GM13977 (cell line): ENCODE data around the gene ADA.
A peak's percentile ranks its signal among the peaks of the same experiment; 100 is the strongest.

Experiments used
- DNase-seq: peaks from one replicate; pipeline ENCODE4 v3.0.0; 2012; ENCODE audit warnings: low spot score
- CTCF ChIP-seq: IDR thresholded peaks from 2 replicates; pipeline ENCODE4 v1.5.1; 2012; ENCODE audit warnings: mild to moderate bottlenecking, control low read depth; ENCODE audit not compliant: insufficient read depth; ENCODE audit errors: extremely low read depth, missing control alignments
- in situ Hi-C: fragments of 300-500 bp; cut with MboI; formaldehyde crosslinking; loops from one replicate; pipeline ENCODE4 v1.12.0; 2022; ENCODE audit warnings: low sequenced_read_pairs, low pct_unique_long_range_greater_than_20kb, mixed read lengths, inconsistent platforms; ENCODE audit not compliant: unreplicated experiment

Gene ADA

GRCh38 chr20:44580581-44581268 lies 70.8 kb downstream of the ADA start:
- in situ Hi-C loops, result no loop called here
- DNase-seq, result no peak
- no peak for TF ChIP-seq CTCF

GRCh38 chr20:44579313-44580081 lies 72.0 kb downstream of the ADA start:
- TF ChIP-seq CTCF, result no peak
- no peak for DNase-seq
- in situ Hi-C loops, result no loop called here

- peak; percentile 61 for TF ChIP-seq CTCF
- DNase-seq, result peak; percentile 45
- in situ Hi-C loops, result no loop called here
Observed at GRCh38 chr20:44576297-44576696, 75.2 kb downstream of the ADA start.

GRCh38 chr20:44574372-44574771 lies 77.1 kb downstream of the ADA start:
- no peak for DNase-seq
- in situ Hi-C loops, result no loop called here
- TF ChIP-seq CTCF, result no peak

GRCh38 chr20:44573501-44573869 lies 78.0 kb downstream of the ADA start:
- in situ Hi-C loops, result no loop called here
- no peak for DNase-seq
- TF ChIP-seq CTCF, result no peak

- in situ Hi-C loops, result no loop called here
- DNase-seq, result no peak
- TF ChIP-seq CTCF, result no peak
Observed at GRCh38 chr20:44572551-44573500, 78.7 kb downstream of the ADA start.
